ENCODE data around the gene SH3YL1.
"Not testable (repeated sequence)": the region's sequence is repeated elsewhere in the genome, so short reads cannot be mapped to it uniquely, and the experiment has no call there.

Gene SH3YL1

DNA sequence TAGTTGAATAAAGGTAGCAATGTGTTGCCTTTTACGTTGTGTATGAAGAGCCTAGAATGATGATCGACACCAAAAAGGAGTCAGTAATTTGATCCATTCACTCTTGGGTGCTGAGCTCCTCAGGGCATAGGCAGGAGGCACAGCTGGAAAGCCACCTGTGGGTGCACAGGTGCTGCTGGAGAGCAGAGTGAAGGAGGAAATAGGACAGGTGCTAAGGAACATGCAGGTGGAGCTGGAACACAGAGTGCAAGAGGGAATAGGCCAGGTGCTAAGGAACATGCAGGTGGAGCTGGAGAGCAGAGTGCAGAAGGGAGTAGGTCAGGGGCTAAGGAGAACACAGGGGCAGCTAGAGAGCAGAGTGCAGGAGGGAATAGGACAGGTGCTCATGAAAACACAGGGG, 86.1 kb downstream of the SH3YL1 start:
- no peak for DNase-seq (ENCODE audit: low read depth)

DNA sequence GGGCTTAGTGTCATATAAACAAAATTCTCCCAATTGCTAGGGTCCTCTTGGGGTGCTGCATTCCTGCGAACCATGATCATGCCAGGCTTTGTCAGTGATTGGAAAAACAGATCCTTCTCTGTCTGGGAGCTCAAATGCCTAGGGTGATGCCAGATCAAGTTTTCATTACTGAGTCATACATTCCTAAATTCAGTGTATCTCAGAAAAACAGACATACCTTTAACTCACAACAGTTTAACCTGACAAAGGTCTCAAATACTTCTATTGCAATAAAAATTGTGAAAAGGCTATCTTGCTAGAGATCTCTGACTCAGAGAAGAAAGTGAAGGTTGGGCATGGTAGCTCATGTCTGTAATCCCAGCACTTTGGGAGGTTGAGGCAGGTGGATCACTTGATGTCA, 86.9 kb downstream of the SH3YL1 start:
- no peak for DNase-seq (ENCODE audit: low read depth)

DNA sequence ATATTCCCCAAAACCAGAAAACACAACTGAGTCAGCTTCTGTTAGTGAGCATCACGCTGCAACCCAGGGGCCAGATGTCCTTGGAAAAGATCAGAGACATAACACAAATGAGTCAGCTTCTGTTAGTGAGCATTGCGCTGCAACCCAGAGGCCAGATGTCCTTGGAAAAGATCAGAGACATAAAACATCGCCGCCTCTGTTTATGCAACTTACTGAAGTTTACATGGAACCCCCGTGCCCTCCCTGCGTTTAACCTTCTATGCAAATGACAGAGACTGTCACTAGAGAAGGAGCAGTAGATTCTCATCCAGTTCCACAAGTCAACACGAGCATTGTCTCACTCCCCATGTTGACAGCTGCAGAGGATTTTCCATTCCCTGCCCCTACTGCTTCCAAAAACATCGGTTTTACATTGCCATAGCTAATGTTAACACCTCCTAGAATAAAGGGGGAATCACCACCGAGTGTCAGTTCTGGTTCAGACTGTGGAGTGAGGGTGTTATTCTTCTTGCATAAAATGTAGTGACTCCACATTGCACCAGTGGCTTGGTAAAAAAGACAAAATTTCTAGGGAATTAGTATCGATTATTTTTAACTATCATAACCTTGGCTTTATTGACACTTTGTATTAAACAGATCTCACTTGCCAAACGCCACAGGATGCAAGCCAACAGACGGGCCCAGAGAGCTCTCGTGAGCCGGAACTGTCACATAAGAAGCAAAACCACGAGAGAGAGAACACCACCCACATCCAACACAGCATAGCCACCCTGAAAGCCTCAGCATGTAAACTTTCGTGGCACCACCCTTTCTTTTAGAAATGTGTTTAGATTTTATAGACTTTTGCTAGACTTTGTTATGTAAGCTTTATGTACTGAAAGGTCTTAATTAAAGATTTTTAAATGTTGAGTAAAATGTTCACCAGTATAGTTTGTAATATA, 87.7 kb downstream of the SH3YL1 start:
- DNase-seq (ENCODE audit: low read depth): peak; percentile 6

DNA sequence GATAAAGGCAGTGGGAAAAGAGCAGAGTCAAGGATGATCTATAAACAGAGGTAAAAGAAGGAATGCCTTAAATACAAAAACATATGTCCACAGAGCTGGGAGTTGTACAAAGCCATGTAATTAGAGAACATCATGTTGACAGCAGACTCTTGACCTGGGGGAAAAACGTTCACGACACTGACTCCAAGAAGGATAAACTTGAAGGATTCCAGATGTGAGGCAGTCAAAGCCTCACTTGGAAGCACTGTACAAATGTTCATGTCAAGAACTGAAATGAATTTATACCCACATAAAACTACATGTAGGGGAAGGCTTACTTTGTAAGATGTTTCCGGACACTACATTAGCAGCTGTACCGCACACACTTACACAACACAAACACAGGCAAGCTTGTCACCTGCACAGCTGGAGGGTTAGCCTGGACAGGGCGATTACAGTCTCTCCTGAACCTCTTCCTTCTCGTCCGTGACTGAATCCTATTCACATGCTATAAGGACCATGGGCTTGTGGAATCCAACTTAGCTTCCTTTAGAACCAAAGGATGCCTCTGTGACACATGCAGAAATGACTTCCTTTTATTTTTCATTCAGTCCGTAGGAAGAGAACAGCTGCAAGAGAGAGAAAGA, 88.6 kb downstream of the SH3YL1 start:
- no peak for DNase-seq (ENCODE audit: low read depth)

DNA sequence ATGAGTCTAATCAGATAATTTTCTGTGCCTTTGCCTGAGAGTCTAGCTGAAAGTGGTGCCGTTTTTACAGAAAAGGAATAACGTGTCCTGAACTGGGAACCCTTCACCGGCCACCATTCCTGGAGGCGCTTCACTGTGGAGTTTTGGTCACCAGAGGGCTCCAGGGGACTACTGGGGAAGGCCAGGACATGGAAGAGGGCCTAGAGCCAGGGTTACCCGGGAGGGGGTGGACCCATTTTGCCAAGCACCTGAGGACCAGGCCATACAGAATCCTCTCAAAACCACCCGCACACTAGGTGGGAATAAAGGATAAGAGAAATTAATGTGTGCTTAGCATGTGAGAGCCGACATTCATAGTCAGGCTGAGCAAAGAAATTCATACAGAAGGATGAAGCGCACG, 91.7 kb downstream of the SH3YL1 start:
- not testable (repeated sequence) for DNase-seq (ENCODE audit: low read depth)

DNA sequence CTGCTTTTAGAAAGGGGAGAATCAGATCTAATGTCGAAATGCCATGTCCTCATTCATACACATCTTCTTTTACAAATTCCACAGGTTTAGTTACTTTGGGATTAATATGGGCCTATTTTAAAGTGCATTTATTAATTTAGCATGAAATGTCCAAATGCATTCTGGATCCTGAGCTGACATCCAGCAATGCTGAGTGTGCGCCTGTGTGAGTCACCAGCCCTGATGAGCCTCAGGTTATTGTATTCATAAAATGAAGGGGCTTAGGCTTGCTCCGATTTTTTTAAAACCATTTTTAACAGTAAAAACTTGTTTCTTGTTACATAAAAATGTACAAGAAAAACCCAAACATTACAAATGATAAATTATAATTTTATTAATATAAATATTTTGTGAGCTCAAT, 94.1 kb downstream of the SH3YL1 start:
- DNase-seq (ENCODE audit: low read depth): no peak
